Cardiac muscle cell (in vitro differentiated cells and primary cell): Measurements from ENCODE around the gene APBB1IP. TPM values are rescaled to one million over a fixed set of nuclear protein-coding genes. Genes with fewer than 3 reads are reported as not detected.

Source experiments
- DNase-seq, 2 donors: peaks; one replicate each; pipeline versions ENCODE4 v3.0.0 to v3.0.0-alpha.2; 2010 to 2017; ENCODE audit warnings: low read depth in 1 of 2, low spot score in 1 of 2
- H3K27ac ChIP-seq: fragments of 200-600 bp; sonication (generic); 2 replicates; pipeline ENCODE4 v1.5.1; 2016
- H3K27me3 ChIP-seq: fragments of 200-600 bp; sonication (generic); 2 replicates; pipeline ENCODE4 v1.6.0; 2016; ENCODE audit warnings: control low read depth
- H3K36me3 ChIP-seq: fragments of 200-600 bp; sonication (generic); 2 replicates; pipeline ENCODE4 v1.5.1; 2016; ENCODE audit warnings: control low read depth
- H3K4me1 ChIP-seq: fragments of 200-600 bp; sonication (generic); 2 replicates; pipeline ENCODE4 v1.8.1; 2017; ENCODE audit warnings: low read depth, mild to moderate bottlenecking, mixed run types
- H3K4me3 ChIP-seq: fragments of 200-600 bp; sonication (generic); 2 replicates; pipeline ENCODE4 v1.5.1; 2016; ENCODE audit warnings: mild to moderate bottlenecking
- H3K9me3 ChIP-seq: fragments of 200-600 bp; sonication (generic); 2 replicates; pipeline ENCODE4 v1.5.1; 2017; ENCODE audit warnings: low read depth, mild to moderate bottlenecking, control low read depth
- CTCF ChIP-seq: IDR thresholded peaks from 2 replicates; pipeline ENCODE4 v1.5.1; 2012; ENCODE audit warnings: low read depth, mild to moderate bottlenecking, low read length
- polyA plus RNA-seq: library from polyadenylated mRNA; unstranded; fragments of >200 nt; fragmentation: Nextera tagmentation; extraction: Ambion mirVana; gene quantifications from 2 replicates; pipeline ENCODE4 v1.2.1, GENCODE V29; 2016
- total RNA-seq: library from RNA; depleted of rRNA; stranded (reverse); fragments of >200 nt; gene quantifications from 2 replicates; pipeline ENCODE4 v1.2.3, GENCODE V29; 2016

Gene APBB1IP
- total and polyA plus RNA-seq, 2 experiments from 2014 or later: not detected

- Histone ChIP-seq H3K4me3 (no peak overlapping the region), H3K9me3 (no peaks in the 10 kb centered on the region), H3K27ac (no peak overlapping the region), H3K4me1 (no peaks in the 10 kb centered on the region), H3K36me3 (no peaks in the 10 kb centered on the region), H3K27me3 (peaks cover 81% of the 10 kb centered on the region)
- no peak for TF ChIP-seq CTCF
- no peak for DNase-seq
Observed at GRCh38 chr10:26408858-26409494, 29.2 kb upstream of the APBB1IP start.

- no peaks in the 10 kb centered on the region for H3K9me3 ChIP-seq
- no peaks in the 10 kb centered on the region for H3K4me1 ChIP-seq
- H3K27ac ChIP-seq: no peak overlapping the region
- DNase-seq: no peak
- TF ChIP-seq CTCF: no peak
- H3K27me3 ChIP-seq: peaks cover 81% of the 10 kb centered on the region
- H3K4me3 ChIP-seq: no peak overlapping the region
- no peaks in the 10 kb centered on the region for H3K36me3 ChIP-seq
Observed at GRCh38 chr10:26410356-26410755, 27.8 kb upstream of the APBB1IP start.

GRCh38 chr10:26412932-26413331 lies 25.2 kb upstream of the APBB1IP start:
- Histone ChIP-seq H3K27ac (no peak overlapping the region), H3K4me3 (no peak overlapping the region), H3K27me3 (peaks cover 81% of the 10 kb centered on the region), H3K4me1 (no peaks in the 10 kb centered on the region), H3K9me3 (no peaks in the 10 kb centered on the region), H3K36me3 (no peaks in the 10 kb centered on the region)
- no peak for DNase-seq
- no peak for TF ChIP-seq CTCF

- TF ChIP-seq CTCF: no peak
- no peak for DNase-seq
Observed at GRCh38 chr10:26413375-26413774, 24.8 kb upstream of the APBB1IP start.

GRCh38 chr10:26417136-26417535 lies 21.0 kb upstream of the APBB1IP start:
- Histone ChIP-seq H3K4me3 (no peak overlapping the region), H3K4me1 (no peaks in the 10 kb centered on the region), H3K9me3 (no peaks in the 10 kb centered on the region), H3K27me3 (peaks cover 56% of the 10 kb centered on the region), H3K27ac (no peak overlapping the region), H3K36me3 (no peaks in the 10 kb centered on the region)
- no peak for DNase-seq
- TF ChIP-seq CTCF: no peak

More at GRCh38 chr10:26413375-26413774, 24.8 kb upstream of the APBB1IP start:
- Histone ChIP-seq H3K9me3 (no peaks in the 10 kb centered on the region), H3K27ac (no peak overlapping the region), H3K4me3 (no peak overlapping the region), H3K36me3 (no peaks in the 10 kb centered on the region), H3K4me1 (no peaks in the 10 kb centered on the region), H3K27me3 (peaks cover 80% of the 10 kb centered on the region)
